Activated CD4-positive, alpha-beta T cell treated with anti-CD3 and anti-CD28 coated beads, Interleukin-2, Interleukin-6, amounts not matched to agents 100 ng/mL and 50 ng/mL, durations not matched to agents 16 hours and 8 hours (primary cell): ENCODE measurements around the gene MIER3.

Source experiments
- DNase-seq: peaks from one replicate; pipeline ENCODE4 v3.0.0-alpha.2; 2020

MIER3 gene

GRCh38 chr5:56893251-56893951 is 58.5 kb downstream of the MIER3 start:
- DNase-seq = no peak

- no peak for DNase-seq
These were observed 70.4 kb downstream of the MIER3 start for GRCh38 chr5:56881571-56881970.

- DNase-seq = no peak
These were observed 75.6 kb downstream of the MIER3 start for GRCh38 chr5:56876327-56876726.

GRCh38 chr5:56873056-56873455 is 78.9 kb downstream of the MIER3 start:
- DNase-seq = no peak

- DNase-seq = no peak
These were observed 80.1 kb downstream of the MIER3 start for GRCh38 chr5:56871777-56872176.
